HepG2 (cell line): Measurements from ENCODE around the gene CHST3.

Experiments
- CHD2 ChIP-seq: IDR thresholded peaks from 2 replicates; pipeline ENCODE4 v1.6.1; 2011; ENCODE audit warnings: low read depth, low read length, improper control_type of control experiment
- EZH2 ChIP-seq: conservative IDR thresholded peaks from 2 replicates; pipeline ENCODE4 v1.6.1; 2012; ENCODE audit warnings: mild to moderate bottlenecking, low read depth, low read length, moderate library complexity
- MBNL3 ChIP-seq: fragments of 250-450 bp; sonication (Bioruptor Pico); conservative IDR thresholded peaks from 2 replicates; pipeline ENCODE4 v1.8.0; 2022; ENCODE audit warnings: mild to moderate bottlenecking, inconsistent platforms
- RFX5 ChIP-seq: IDR thresholded peaks from 2 replicates; pipeline ENCODE4 v1.6.1; 2011; ENCODE audit warnings: low read depth, low read length, improper control_type of control experiment
- SP1 ChIP-seq, 2 experiments: fragments of 450-650 bp in 1 of 2; sonication (generic) in 1 of 2; formaldehyde crosslinking in 1 of 2; IDR thresholded peaks; 2 replicates each; pipeline versions ENCODE4 v1.4.0 to v1.6.1; 2016 to 2020; ENCODE audit warnings: missing genetic modification reagents in 1 of 2
- SUZ12 ChIP-seq: fragments of 150-350 bp; IDR thresholded peaks from 2 replicates; pipeline ENCODE4 v1.6.1; 2014; ENCODE audit warnings: low read depth, low read length
- TARDBP ChIP-seq: sonication (generic); formaldehyde crosslinking; IDR thresholded peaks from 2 replicates; pipeline ENCODE4 v1.8.0; 2022; ENCODE audit warnings: mild to moderate bottlenecking, missing genetic modification reagents
- TCF7L2 ChIP-seq: IDR thresholded peaks from 2 replicates; pipeline ENCODE4 v1.6.1; 2011; ENCODE audit warnings: mild to moderate bottlenecking, low read depth, low read length, moderate library complexity
- WIZ ChIP-seq: sonication (generic); formaldehyde crosslinking; IDR thresholded peaks from 2 replicates; pipeline ENCODE4 v1.5.1; 2020; ENCODE audit warnings: mild to moderate bottlenecking, missing genetic modification reagents
- ZBTB46 ChIP-seq: sonication (generic); formaldehyde crosslinking; IDR thresholded peaks from 2 replicates; pipeline ENCODE4 v1.4.0; 2020; ENCODE audit warnings: mild to moderate bottlenecking, missing genetic modification reagents, borderline replicate concordance
- ZNF660 ChIP-seq: sonication (generic); formaldehyde crosslinking; IDR thresholded peaks from 2 replicates; pipeline ENCODE4 v1.5.1; 2020; ENCODE audit warnings: mild to moderate bottlenecking, low read depth, missing genetic modification reagents, borderline replicate concordance
- ZNF687 ChIP-seq: sonication (generic); formaldehyde crosslinking; IDR thresholded peaks from 2 replicates; pipeline ENCODE4 v1.5.1; 2020; ENCODE audit warnings: mild to moderate bottlenecking, missing genetic modification reagents, moderate library complexity

GRCh38 chr10:72029414-72029813 is 65.2 kb downstream of the CHST3 start:
- TF ChIP-seq WIZ (CRISPR knock-in tag): no peak
- no peak for TF ChIP-seq ZNF687 (CRISPR knock-in tag)
- TF ChIP-seq ZBTB46: no peak
- TF ChIP-seq ZNF660: no peak
- no peak for TF ChIP-seq SP1 (IDR thresholded peaks at IDR 0.05)
- TF ChIP-seq SP1 (CRISPR knock-in tag; IDR thresholded peaks at IDR 0.05): no peak
- TF ChIP-seq EZH2: no peak
- TF ChIP-seq SUZ12: no peak
- TF ChIP-seq CHD2: no peak
- no peak for TF ChIP-seq TCF7L2
- TF ChIP-seq MBNL3 (CRISPR knock-in tag): no peak
- no peak for TF ChIP-seq TARDBP (CRISPR knock-in tag)
- no peak for TF ChIP-seq RFX5
